NK-92 treated with Interleukin-12 subunit alpha and Interleukin-12 subunit beta, amount 100 ng/mL, for 24 hours (cell line): ENCODE data around the gene OSBP.
"Not testable (repeated sequence)": the region's sequence is repeated elsewhere in the genome, so short reads cannot be mapped to it uniquely, and the experiment has no call there.

Experiments used
- DNase-seq: peaks from one replicate; lab custom pipeline; 2025; lab: John Stamatoyannopoulos, UW

OSBP gene

GRCh38 chr11:59551659-59552521, 63.7 kb downstream of the OSBP start:
- no peak for DNase-seq

- DNase-seq, result peak; percentile 70
Observed at GRCh38 chr11:59550842-59551658, 64.5 kb downstream of the OSBP start.

DNA sequence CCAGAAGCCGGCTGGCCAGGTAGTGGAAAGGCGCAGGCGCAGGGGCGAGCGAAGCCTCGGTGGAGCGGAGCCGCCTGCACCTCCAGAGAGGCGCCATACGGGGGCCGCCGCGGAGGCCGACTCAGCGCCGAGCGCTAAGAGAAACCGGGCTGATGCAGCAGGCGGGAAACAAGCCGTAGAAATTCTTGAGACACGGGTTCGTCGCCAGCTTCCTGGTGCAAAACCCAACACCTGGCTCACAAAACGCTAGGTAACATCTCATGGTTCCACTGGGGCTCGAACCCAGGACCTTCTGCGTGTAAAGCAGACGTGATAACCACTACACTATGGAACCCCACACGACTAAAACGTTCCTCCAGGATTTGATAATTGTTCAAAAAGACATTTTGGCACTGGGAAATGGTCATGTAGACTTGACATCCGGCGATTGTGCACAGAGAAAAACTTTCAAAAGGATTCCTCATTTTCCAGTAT, 65.2 kb downstream of the OSBP start:
- peak; percentile 53 for DNase-seq

DNA sequence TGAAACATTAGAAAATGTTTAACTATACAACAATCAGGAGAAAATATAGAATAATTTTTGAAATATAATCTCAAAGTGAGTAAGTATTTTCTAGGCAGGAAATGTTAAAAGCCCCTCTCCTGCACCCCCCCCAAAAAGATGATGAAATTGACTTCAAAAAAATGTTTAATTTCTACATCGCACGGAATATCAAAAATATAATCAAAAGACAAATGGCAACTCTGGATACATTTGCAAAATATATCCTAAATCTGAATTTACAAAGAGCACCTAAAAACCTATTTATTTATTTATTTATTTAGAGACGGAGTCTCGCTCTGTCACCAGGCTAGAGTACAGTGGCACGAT, 67.3 kb downstream of the OSBP start:
- DNase-seq, result no peak

DNA sequence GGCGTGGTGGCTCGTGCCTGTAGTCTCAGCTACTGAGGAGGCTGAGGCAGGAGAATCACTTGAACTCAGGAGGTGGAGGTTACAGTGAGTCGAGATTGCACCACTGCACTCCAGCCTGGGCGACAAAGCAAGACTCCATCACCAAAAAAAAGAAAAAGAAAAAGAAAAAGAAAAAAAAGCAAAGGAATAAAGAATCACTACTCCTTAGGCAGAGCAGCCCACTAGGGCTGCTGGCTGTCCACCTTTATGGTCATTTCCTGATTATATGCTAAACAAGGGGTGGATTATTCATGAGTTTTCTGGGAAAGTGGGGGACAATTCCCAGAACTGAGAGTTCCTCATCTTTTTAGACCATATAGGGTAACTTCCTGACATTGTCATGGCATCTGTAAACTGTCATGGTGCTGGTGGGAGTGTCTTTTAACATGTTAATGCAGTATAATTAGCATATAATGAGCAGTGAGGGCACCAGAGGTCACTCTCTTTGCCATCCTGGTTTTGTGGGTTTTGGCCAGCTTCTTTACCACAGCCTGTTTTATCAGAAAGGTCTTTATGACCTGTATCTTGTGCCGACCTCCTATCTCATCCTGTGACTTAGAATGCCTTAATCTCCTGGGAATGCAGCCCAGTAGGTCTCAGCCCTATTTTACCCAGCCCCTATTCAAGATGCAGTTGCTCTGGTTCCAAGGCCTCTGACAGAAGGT, 67.8 kb downstream of the OSBP start:
- DNase-seq, result not testable (repeated sequence)

- no peak for DNase-seq
Observed at GRCh38 chr11:59545179-59546020, 70.2 kb downstream of the OSBP start.

- DNase-seq, result no peak
Observed at GRCh38 chr11:59544869-59545178, 70.8 kb downstream of the OSBP start.

DNA sequence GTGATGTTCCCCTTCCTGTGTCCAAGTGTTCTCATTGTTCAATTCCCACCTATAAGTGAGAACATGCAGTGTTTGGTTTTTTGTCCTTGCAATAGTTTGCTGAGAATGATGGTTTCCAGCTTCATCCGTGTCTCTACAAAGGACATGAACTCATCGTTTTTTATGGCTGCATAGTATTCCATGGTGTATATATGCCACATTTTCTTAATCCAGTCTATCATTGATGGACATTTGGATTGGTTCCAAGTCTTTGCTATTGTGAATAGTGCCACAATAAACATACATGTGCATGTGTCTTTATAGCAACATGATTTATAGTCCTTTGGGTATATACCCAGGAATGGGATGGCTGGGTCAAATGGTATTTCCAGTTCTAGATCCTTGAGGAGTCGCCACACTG, 71.9 kb downstream of the OSBP start:
- DNase-seq, result not testable (repeated sequence)

- DNase-seq, result no peak
Observed at GRCh38 chr11:59542142-59542810, 73.3 kb downstream of the OSBP start.

- no peak for DNase-seq
Observed at GRCh38 chr11:59534676-59535075, 80.9 kb downstream of the OSBP start.

DNA sequence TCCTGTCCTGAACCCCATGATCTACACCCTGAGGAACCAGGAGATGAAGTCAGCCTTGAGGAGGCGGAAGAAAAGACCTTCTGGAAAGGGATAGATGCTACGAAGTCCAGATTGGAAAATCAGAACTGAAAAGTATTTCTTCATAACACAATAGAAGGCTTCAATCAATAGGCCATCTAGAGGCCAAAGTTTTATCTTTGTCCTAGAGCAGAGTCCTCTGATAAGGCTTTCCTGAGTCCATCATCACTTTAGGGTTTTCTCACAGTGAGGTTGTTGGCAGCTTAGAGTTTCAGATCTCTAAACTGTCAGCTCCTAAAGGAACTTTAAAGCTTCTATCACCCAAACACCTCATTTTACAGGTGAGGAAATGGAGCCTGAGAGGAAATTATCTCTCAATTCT, 83.0 kb downstream of the OSBP start:
- no peak for DNase-seq

- no peak for DNase-seq
Observed at GRCh38 chr11:59528711-59529110, 86.9 kb downstream of the OSBP start.
